ENCODE data around the gene SPOCK1. TPM values are rescaled to one million over a fixed set of nuclear protein-coding genes. Genes with fewer than 3 reads are reported as not detected.

The SPOCK1 gene
- total RNA-seq, 4 donors from 2014 or later = 46.5 to 52.7 (median 51.4) TPM

- no peak overlapping the region for H3K27ac ChIP-seq
- H3K4me3 ChIP-seq = no peak overlapping the region
- no peaks in the 10 kb centered on the region for H3K27me3 ChIP-seq
- no peak for ATAC-seq
- 83% methylated on average over 1 of the region's 1 CpG; no CpG with 5 or more reads in 1 of the 2 donors for WGBS, 2 donors (ENCODE audit: low coverage in 1 of 2)
- TF ChIP-seq POLR2A (IDR thresholded peaks at IDR 0.05) = no peak
- H3K9me3 ChIP-seq = no peaks in the 10 kb centered on the region
- H3K4me1 ChIP-seq = no peaks in the 10 kb centered on the region
- no peaks in the 10 kb centered on the region for H3K36me3 ChIP-seq
Measured at GRCh38 chr5:137291031-137291430, 208.1 kb downstream of the SPOCK1 start.

DNA sequence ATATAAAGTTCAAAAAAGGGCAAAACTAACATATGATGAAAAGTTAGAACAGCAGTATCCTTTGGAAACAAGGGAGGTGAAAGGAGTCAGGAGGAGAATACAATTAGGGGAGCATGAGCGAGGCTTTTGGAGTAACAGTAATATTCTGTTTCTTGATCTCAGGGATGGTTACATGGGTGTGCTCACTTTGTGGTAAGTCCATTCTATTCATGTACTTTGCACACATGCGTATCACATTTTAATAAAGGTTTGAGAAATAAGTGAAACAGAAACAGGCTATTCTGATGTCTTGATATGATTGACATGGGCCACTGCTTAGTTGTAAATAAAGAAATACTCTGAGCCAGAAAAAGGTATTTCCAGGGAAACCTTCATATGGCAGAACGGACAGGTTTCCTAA, 208.8 kb downstream of the SPOCK1 start:
- WGBS, 2 donors (ENCODE audit: low coverage in 1 of 2) = 80 to 97% methylated on average over 2 to 3 of the region's 3 CpGs
- Histone ChIP-seq H3K4me1 (no peaks in the 10 kb centered on the region), H3K27ac (no peak overlapping the region), H3K4me3 (no peak overlapping the region), H3K9me3 (no peaks in the 10 kb centered on the region), H3K27me3 (no peaks in the 10 kb centered on the region), H3K36me3 (no peaks in the 10 kb centered on the region)
- TF ChIP-seq CTCF (IDR thresholded peaks at IDR 0.05) = no peak
- no peak for TF ChIP-seq POLR2AphosphoS5 (IDR thresholded peaks at IDR 0.05)
- no peak for ATAC-seq

- TF ChIP-seq POLR2AphosphoS5 (IDR thresholded peaks at IDR 0.05) = no peak
- TF ChIP-seq CTCF (IDR thresholded peaks at IDR 0.05) = no peak
- no peaks in the 10 kb centered on the region for H3K36me3 ChIP-seq
- no peaks in the 10 kb centered on the region for H3K4me1 ChIP-seq
- no peak overlapping the region for H3K27ac ChIP-seq
- H3K27me3 ChIP-seq = no peaks in the 10 kb centered on the region
- 60% methylated on average over 1 of the region's 1 CpG; no CpG with 5 or more reads in 1 of the 2 donors for WGBS, 2 donors (ENCODE audit: low coverage in 1 of 2)
- ATAC-seq = no peak
- H3K9me3 ChIP-seq = no peaks in the 10 kb centered on the region
- no peak overlapping the region for H3K4me3 ChIP-seq
Measured at GRCh38 chr5:137289856-137290255, 209.3 kb downstream of the SPOCK1 start.

GRCh38 chr5:137287569-137287968, 211.6 kb downstream of the SPOCK1 start:
- WGBS, 2 donors (ENCODE audit: low coverage in 1 of 2) = 80 to 93% methylated on average over 2 of the region's 2 CpGs
- Histone ChIP-seq H3K4me3 (no peak overlapping the region), H3K9me3 (no peaks in the 10 kb centered on the region), H3K27me3 (no peaks in the 10 kb centered on the region), H3K36me3 (no peaks in the 10 kb centered on the region), H3K27ac (no peak overlapping the region), H3K4me1 (no peaks in the 10 kb centered on the region)
- no peak for ATAC-seq
- TF ChIP-seq CTCF (IDR thresholded peaks at IDR 0.05) = no peak
- no peak for TF ChIP-seq POLR2A (IDR thresholded peaks at IDR 0.05)

DNA sequence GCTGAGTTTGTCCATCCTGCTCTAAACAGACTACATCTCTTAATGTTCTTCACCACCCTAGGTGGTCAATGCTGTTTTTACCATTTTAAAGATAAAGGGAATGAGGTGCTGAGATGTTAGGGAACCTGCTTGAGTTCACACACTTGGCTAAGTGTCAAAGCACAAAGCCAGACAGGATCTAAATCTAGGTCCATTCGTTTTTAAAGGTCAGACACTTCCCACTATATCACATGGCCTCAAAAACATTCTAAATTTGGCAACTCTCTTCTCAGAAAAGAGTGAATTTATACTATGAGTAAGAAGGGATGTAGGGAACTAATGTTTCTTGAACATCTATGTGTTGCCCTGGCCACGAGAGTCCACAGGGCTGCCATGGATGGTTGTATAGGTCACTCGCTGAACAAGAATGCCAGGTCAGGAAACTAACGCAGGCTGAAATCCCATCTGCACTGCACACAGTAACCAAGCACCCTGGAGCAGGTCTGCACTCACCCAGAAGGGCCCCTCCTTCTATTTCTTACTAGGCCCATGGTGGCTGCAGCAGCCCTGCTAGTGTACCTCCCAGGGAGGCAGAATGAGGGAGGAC, 213.0 kb downstream of the SPOCK1 start:
- no peak overlapping the region for H3K27ac ChIP-seq
- TF ChIP-seq POLR2A (IDR thresholded peaks at IDR 0.05) (no peak), EP300 (IDR thresholded peaks at IDR 0.05) (no peak), POLR2AphosphoS5 (IDR thresholded peaks at IDR 0.05) (no peak), CTCF (IDR thresholded peaks at IDR 0.05) (no peak)
- H3K36me3 ChIP-seq = no peaks in the 10 kb centered on the region
- H3K4me1 ChIP-seq = no peaks in the 10 kb centered on the region
- no peak for ATAC-seq
- no peaks in the 10 kb centered on the region for H3K27me3 ChIP-seq
- WGBS, 2 donors (ENCODE audit: low coverage in 1 of 2) = 0 to 56% methylated on average over 1 to 4 of the region's 4 CpGs
- no peak overlapping the region for H3K4me3 ChIP-seq
- no peaks in the 10 kb centered on the region for H3K9me3 ChIP-seq
